ENCODE data around the gene GIGYF1.

GIGYF1 gene

DNA sequence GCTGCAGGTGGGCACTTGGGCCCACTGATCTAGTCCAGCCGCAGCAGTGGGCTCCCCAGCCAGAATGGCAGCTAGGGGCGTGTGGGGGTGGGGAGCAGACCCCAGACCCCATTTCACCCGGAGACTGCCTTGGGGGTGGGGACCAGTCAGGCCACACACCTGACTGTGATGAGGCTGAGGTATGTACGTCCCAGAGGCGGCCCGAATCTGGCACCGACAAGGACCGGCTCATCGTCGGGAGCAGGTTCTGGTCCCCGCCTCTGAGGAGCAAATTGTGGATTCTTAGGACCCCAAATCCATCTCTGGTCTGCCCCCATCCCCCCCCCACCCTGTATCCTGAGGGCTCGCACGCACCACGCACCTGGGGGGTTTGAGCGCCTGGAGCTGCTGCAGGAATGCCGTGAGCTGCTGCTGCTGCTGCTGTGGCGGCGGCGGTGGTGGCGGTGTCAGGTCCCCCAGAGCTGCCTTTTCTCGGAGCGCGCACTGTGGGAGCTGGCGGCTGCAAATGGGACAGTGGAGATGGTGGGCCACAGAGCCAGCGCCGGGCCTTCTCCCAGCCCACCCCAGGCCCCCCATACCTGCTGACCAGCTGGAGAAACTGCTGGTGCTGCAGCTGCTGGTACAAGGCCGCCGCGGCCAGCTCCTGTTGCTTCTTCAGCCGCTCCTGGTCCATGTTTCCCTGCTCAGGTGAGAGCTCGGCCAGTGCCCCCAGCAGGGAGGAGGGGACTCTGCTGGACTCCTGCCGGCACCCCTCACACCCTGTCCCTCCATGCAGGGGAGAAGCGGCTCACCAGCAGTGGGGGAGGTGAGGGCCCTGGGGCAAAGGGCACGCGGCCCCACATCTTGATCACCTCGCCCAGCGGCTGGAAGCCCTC, 10.2 kb downstream of the GIGYF1 start:
- DNase-seq, result no peak

DNA sequence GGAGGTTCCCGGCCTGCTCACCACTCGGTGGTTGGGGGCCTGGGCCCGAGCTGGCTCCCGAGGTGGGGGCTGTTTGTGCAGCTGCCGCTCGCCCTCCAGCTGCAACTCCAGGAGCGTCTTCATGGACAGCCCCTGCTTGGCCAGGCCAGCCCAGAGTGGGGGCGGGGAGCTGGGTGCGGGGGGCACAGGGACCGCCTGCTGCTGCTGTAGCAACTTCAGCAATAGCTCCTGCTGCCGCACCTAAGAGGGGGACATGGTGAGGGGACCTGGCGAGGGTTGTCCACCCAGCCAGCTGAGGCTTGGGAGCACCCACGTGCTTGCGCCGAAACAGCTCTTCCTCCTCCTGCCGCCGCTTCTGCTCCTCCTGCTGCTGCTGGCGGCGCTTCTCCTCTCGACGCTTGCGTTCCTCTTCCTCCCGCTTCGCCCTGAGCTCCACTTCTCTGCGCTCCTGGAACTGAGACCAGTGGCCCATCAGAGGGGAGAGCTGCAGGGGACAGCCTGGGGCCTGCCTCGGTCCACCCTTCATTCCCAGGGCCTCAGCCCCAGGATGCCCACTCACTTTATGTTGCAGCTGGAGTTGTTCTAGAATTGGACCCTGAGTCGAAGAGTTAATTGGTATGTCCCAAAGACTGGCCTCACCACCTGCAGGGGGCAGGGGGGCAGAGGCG, 10.9 kb downstream of the GIGYF1 start:
- no peak for DNase-seq

GRCh38 chr7:100682228-100682741, 11.8 kb downstream of the GIGYF1 start:
- no peak for DNase-seq

- no peak for DNase-seq
These were observed 12.4 kb downstream of the GIGYF1 start for GRCh38 chr7:100681491-100682227.

- DNase-seq, result no peak
These were observed 13.3 kb downstream of the GIGYF1 start for GRCh38 chr7:100680576-100681271.

GRCh38 chr7:100679927-100680575, 14.0 kb downstream of the GIGYF1 start:
- no peak for DNase-seq

GRCh38 chr7:100679129-100679926, 14.7 kb downstream of the GIGYF1 start:
- no peak for DNase-seq

- no peak for DNase-seq
These were observed 15.6 kb downstream of the GIGYF1 start for GRCh38 chr7:100678291-100678984.

GRCh38 chr7:100677308-100678267, 16.5 kb downstream of the GIGYF1 start:
- no peak for DNase-seq

GRCh38 chr7:100676501-100677306, 17.3 kb downstream of the GIGYF1 start:
- no peak for DNase-seq

GRCh38 chr7:100675581-100676350, 18.3 kb downstream of the GIGYF1 start:
- DNase-seq, result no peak

DNA sequence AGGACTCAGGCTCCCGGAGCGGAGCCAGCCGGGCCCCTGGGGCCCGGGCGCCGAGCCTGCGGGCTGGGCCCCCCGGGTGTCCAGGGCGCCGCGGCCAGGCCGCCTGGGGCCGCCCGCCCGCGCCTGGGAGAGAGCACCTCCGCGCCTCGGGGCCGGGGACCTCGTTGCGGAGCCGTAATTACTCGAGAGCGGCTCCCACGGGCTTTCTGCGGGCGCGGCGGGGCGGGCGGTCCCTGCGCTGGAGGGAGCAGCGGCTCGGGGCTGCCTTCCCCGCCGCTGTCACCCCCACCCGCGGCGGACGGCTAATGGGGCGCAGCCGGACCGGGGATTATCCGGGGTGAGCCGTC, 19.0 kb downstream of the GIGYF1 start:
- DNase-seq, result no peak

- DNase-seq, result no peak
These were observed 19.5 kb downstream of the GIGYF1 start for GRCh38 chr7:100674411-100675104.

GRCh38 chr7:100673942-100674410, 20.1 kb downstream of the GIGYF1 start:
- no peak for DNase-seq

DNA sequence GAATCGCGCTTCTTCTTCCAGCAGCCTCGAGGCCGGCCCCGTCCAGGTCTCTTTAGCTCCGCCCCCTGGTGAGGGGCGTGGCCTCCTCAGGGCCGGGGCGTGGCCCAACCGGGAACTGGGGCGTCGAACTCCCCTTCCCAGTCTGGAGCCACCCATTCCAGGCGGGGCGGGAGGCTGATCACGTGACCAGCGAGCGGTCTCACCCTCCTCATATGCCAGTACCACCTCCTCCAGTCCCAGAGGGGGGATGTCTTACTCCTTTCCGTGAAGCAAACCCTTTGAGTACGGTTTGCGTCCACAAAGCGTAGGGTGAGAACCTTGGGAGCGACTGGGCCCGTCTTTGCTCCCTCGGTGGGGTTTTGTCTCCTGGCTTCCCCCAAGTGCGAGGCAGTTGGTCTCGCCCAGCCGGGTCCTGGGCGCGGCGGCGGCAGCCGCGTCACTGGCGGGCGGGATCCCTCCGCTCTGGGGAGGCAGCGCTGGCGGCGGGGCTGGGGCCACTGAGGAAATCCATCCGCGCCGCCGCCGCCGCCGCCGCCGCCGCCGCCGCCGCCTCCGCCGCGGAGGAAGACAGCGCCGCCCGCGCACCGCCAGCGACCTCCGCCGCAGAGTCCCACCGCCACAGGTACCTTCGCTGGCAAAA, 20.6 kb downstream of the GIGYF1 start, which contains the start of gene GNB2:
TSS of gene GNB2 (plus strand) at position 439 of the 640 bp plus-strand sequence. CDS start 2,526 bp downstream, outside the sequence.
- DNase-seq, result peak; percentile 77

All from NCI-H1436 treated with DMSO at 0.1 percent for 48 hours (cell line).